ENCODE data around the gene PRODH2.
"Not testable (repeated sequence)": the region's sequence is repeated elsewhere in the genome, so short reads cannot be mapped to it uniquely, and the experiment has no call there.

The PRODH2 gene

GRCh38 chr19:35843676-35844481, 31.2 kb upstream of the PRODH2 start:
- no peak for DNase-seq

DNA sequence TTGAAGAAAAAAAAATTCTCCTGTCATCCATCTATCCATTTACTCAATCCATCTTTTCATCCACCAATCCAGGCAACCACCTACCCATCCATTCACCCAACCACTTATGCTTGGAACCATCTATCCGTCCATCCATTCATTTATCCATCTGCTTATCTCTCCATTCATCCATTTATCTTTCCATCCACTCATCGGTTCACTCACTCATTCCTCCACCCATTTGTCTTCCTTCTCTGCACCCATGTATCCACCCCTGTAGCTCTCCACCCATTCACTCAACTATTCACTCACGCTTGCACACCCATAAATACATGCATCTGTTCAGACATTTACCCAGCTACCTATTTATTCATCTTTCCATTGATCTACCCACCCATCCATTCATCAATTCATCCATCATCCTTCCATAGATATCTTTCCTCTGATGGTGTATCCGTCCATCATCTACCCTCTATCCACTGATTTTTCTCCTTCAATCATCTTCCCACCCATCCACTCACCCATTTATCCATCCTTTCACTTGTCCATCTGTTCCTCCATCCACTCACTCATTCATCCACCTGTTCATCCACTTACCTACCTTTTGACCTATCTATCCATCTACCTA, 30.1 kb upstream of the PRODH2 start:
- no peak for DNase-seq

- DNase-seq = no peak
Observed at GRCh38 chr19:35841961-35842595, 29.4 kb upstream of the PRODH2 start.

- DNase-seq = not testable (repeated sequence)
Observed at GRCh38 chr19:35836096-35836495, 23.5 kb upstream of the PRODH2 start.

DNA sequence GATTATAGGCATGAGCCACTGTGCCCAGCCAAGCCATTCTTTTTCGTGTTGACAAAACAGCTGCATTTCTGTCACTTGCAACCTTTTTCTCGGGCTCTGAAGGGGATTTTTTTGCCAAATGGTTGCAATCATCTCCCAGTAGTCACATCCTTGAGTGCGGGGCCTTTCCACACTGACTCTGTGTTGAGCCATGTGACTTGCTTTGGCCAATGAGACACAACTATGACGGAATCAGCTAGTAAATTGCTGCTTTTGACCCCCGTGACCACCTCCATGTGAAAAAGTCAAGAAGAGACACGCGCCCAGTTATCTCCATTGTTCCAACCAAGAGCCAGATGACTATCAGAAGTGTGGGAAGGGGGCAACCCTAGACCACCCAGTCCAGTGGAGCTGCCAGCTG, 21.3 kb upstream of the PRODH2 start:
- DNase-seq = no peak

- DNase-seq = no peak
Observed at GRCh38 chr19:35832054-35832453, 19.4 kb upstream of the PRODH2 start.

DNA sequence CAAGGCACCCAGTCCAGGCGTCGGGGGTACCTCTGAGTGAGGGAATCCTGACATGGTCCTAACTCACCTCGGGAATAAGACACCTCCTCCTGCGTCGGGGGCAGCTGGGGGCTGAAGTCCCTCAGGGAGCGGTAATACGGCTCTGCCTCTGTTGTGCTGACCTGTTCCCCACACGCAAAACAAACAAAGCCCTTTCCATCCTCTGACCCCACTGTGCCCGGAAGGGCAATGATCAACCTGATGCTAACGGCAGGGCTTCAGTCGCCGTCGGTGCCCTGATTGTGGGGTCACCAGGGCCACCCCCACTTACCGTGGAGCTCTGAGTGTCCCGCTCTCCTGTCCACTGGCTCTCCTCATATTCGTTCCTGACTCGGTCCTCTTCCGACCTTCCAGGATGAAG, 18.3 kb upstream of the PRODH2 start:
- no peak for DNase-seq

- no peak for DNase-seq
Observed at GRCh38 chr19:35828692-35829301, 16.2 kb upstream of the PRODH2 start.

DNA sequence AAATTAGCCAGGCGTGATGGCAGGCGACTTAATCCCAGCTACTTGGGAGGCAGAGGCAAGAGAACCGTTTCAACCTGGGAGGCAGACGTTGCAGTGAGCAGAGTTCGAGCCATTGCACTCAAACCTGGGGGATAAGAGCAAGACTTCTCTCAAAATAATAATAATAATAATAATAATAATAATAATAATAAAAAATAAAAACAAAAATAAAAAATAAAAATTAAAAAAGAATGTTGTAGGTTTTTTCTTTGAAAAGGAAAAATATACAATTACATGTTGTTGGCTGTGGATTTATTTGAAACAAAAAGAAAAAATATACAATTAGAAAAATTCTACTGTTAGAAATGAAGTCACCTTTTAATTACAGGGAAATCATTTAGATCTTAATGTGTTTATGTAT, 11.5 kb upstream of the PRODH2 start:
- no peak for DNase-seq

- no peak for DNase-seq
Observed at GRCh38 chr19:35822579-35822978, 9.9 kb upstream of the PRODH2 start.

GRCh38 chr19:35818445-35818844, 5.8 kb upstream of the PRODH2 start:
- DNase-seq = no peak

GRCh38 chr19:35816846-35817245, 4.2 kb upstream of the PRODH2 start:
- no peak for DNase-seq

- no peak for DNase-seq
Observed at GRCh38 chr19:35816262-35816661, 3.6 kb upstream of the PRODH2 start.

DNA sequence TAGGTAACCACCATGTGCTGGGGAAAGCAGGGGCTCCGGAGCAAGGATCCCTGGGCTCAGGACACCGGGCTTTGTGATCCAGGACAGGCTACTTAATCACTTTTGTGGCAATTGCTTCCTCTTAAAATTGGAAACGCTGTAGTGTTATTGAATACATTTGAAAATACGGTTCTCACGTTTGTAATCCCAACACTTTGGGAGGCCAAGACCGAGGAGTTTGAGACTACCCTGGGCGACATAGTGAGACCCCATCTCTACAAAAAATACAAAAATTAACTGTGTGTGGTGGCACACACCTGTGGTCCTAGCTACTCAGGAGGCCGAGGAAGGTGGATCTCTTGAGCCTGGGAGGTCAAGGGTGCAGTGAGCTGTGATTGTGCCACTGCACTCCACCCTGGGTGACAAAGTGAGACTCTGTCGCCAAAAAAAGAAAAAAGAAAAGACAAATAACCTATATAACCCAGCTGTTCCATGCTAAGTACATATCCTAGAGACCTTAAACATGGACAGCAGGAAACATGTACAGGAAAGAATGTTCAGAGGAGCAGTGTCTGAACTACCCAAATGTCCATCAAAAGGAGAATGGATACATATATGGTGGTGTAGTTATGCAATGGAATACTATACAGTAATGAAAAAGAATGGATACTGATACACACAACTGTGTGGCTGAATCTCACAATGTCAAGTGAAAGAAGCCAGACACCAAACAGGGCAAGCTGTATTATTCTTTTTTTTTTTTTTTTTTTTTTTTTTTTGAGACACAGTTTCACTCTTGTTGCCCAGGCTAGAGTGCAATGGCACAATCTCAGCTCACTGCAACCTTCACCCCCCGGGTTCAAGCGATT, 622 bp upstream of the PRODH2 start:
- no peak for DNase-seq

- no peak for DNase-seq
Observed at GRCh38 chr19:35811317-35812219, 1.1 kb downstream of the PRODH2 start.

DNA sequence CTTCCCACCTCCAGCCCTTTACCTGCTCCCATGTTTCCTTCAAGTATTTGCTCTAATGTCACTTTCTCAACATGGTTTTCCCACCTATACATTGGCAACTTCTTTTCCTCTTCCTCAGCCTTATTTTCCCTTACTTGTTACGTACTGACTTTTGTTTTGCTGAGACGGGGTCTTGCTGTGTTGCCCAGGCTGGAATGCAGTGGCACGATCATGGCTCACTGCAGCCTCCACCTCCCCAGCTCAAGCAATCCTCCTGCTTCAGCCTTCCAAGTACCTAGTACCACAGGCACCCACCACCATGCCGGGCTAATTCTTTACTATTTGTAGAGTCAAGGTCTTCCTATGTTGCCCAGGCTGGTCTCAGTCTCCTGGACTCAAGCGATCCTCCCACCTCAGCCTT, 5.0 kb downstream of the PRODH2 start:
- no peak for DNase-seq

- DNase-seq = no peak
Observed at GRCh38 chr19:35806597-35806996, 6.0 kb downstream of the PRODH2 start.

GRCh38 chr19:35805526-35806102, 7.0 kb downstream of the PRODH2 start:
- peak; percentile 19 for DNase-seq

DNA sequence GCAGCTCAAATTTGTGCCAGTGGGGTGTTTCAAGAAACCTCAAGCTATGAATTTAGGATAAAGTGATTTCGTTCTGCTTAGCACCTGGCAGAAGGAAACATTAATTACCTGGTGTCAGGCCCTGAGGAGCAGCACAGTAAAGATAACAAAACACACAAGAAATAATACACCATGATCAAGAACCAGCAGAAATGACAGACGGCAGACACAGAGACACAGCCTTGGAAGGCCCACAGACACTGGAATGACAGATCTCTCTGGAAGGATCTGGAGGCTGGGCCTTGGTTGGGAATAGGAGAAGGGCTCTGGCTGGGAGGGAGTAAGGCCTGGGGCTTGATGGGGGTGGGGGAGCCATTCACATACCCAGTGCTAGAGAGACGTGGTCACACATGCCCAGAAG, 10.8 kb downstream of the PRODH2 start:
- no peak for DNase-seq

GRCh38 chr19:35797663-35798062, 15.0 kb downstream of the PRODH2 start:
- no peak for DNase-seq

All from NCI-H1105 (cell line).